Superior temporal gyrus (tissue), 1 donor: ENCODE data around the gene FSD1L.

ENCODE experiments used
- DNase-seq: peaks from one replicate; pipeline ENCODE4 v3.0.0-alpha.2; 2016; ENCODE audit errors: extremely low spot score

The FSD1L gene

DNA sequence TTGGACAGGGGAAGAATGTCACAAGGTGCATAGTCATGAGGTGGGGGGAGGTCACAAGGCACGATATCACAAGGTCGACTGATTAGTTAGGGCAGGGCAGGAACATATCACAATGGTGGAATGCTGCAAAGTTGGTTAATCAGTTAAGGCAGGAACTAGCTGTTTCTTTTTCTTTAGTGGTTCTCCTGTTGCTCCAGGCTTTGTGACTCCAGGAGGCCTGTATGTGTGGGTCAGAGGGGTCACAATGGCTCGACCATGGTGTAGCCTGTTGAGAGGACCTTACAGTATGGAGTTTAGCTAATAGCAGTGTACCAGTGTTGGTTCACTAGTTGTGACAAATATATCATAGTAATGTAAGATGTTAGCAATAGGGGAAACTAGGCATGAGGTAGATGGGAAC is 12.4 kb upstream of the FSD1L start:
- no peak for DNase-seq

DNA sequence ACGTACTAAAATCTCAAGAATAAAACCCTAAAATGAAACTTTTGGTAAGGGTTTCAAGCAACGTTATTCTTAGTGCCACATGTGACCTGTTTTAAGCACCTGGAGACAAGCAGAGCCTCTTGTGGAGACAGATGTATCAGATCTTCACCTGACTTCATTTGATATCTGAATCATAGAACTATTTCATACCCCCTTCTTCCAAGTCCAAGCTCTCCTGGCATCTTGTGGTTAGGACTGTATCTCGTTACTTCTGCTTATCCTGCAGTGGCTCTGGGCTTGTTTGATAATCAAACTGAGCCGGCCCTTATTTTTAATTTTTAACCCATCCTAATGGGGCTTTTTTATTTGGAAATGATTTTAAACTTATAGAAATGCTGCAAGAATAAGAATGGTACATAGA is 11.1 kb upstream of the FSD1L start:
- no peak for DNase-seq

DNA sequence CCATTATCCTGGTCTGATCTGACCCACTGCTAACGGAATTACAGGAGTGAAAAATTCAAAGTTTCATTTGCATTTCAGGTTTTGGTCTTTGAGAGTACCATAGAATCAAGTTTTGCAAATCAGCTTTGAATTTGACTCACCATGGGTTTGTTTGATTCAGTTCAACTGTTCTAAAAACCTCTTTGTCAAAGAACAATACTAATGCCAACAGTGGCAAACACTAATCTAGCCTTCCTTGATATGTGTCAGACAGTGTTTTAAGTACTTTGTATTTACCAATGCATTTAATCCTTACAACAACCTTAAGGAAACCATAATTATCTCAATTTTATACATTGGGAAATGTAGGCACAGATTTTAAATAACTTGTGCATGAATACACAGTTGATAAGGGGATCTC is 10.1 kb upstream of the FSD1L start:
- no peak for DNase-seq

DNA sequence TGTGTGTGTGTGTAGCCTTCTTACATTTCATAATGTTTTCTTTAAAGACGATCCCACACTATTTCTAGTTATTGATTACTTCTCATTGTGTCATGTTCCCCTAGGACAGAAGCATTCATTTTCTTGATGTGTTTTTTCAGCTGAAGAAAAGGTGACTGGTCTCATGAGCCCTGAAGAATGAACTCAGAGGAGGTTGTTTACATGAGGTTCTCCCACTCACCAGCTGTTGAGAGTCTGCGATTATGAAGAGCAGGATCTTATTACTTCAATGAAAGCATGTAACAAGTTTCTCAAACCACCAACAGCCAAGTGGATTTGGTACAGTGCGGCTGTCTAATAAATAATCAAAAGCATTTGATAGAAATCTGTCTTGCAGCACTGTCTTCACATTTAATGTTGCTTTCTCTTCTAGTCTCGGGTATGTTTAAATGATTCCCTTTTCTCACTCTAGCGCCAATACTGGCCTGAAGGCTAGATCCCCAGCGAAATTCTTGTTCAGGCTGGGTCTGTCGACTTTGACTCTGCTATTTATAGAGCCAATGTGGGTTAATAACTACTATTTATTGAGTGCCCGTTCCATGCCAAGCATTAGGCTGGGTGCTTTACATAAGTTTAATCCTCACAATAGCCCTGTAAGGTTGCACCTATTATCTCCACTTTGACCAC is 9.6 kb upstream of the FSD1L start:
- no peak for DNase-seq

DNA sequence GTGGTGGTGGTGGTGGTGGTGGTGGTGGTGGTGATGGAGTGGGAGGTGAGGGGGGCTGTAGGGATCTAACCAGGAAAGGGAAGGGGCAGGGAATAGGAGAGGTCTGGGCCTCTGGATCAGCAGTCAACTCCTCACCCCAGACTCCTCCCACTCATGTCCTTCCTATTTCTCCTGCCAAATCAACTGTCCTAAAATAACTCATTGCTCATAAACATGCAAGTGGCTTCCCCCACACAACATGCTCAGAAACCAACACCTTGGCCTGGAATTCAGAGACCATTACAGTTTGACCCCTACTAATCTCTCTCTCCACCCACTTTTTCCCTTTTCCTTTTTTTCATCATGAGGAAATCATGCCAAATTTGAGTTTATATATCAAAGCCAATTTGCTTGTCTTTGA is 8.4 kb upstream of the FSD1L start:
- DNase-seq: no peak

DNA sequence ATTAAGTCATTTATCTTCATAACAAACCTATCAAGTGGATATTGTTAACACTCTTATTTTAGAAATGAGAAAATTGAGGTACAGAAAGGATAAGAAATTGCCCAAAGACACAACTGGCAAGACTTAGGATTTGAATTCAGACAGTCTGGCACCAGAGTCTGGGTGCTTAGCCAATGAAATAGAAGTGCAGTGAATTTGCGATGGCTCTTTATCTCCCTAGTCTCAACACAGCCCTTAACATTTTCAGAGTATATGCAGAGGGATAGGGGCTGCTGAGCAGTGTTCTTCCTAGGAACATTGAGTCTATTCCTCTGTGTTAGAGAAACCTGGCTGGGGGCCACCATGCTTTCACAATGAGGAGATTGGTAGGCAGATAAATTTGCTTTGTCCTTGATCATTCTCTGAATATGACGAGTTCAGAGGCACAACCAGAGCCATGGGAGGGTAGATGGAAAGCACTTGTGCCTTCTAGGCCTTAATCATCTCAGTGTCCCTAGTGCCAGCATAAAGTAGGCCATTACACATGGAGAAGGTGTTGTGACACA is 6.1 kb upstream of the FSD1L start:
- DNase-seq: no peak

DNA sequence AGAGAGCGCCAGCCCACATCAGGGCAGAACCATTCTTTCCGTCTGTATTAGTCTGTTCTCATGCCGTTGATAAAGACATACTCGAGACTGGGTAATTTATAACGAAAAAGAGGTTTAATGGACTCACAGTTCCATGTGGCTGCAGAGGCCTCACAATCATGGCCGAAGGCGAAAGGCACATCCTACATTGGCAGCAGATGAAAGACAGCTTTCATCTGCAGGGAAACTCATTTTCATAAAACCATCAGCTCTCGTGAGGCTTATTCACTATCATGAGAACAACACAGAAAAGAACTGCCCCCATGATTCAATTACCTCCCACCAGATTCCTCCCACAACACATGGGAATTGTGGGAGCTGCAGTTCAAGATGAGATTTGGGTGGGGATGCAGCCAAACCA is 4.7 kb upstream of the FSD1L start:
- peak; percentile 51 for DNase-seq

DNA sequence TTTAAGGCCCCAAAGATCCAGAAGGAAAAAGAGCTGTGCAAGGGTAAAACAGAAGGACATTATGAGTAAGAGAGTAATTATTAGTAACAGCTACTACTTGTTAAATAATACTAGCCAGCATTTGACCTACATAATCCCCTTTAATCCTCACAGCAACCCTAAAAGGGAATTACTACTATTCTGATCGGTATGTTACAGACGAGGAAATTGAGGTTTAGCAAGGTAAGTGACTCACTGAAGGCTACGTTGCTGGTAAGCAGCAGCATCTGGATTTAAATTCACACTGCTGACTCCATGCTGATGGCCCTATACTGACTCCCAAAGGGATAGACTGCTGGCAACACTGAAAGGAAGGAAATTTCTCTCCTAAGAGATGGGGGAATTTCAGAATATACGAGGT is 3.7 kb upstream of the FSD1L start:
- DNase-seq: no peak

DNA sequence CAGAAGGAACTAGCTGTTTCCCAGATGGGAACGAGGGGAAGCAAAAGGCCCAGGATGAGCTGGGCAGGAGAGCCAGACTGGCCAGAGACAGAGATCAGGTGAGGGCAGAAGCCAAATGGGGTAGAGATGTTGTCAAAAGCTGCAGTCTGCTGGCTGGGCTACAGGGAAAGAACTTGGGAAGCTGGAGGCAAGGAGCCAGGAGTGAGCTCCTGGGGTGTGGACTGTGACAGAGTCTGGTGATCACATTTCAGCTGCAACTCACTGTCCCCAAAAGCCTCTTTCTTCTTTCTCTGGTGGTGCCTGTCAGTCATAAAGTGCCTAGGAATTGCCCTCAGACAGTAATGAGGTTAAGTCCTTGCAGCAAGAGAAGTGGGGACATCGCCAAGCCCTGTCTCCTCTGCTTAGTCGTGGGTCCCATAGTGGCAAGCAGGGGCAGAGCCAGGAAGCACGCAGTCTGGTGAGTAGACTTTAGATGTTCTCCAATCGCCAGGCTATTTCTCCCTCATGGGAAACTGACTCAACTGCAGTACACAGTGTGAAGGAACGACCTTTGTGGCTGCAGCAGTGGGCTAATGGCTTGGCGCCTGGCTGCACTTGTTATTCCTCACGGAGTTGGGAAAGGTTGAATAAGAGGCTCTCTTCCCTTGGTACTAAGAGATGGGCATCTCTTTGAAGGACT is 2.5 kb upstream of the FSD1L start:
- DNase-seq: peak; percentile 26

DNA sequence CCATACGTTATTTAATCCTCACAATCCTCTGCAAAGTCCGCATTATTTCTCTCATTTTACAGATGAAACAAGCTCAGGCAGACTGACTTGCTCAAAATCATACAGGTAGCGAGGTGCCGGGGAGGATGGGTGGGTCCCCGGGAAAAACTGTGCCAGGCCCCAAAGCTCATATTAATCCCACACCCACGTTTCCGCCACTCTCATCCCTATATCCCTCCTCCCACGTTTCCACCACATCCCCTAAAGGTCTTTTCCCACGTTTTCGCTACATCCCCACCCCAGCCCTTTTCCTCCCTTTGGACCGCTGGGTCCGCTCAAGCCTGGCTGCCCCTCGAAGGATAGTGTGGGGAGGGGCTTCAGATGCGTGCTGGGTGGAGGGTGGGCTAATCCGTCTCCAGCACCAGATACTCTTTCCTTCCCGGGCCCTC is 434 bp upstream of the FSD1L start:
- peak; percentile 27 for DNase-seq

DNA sequence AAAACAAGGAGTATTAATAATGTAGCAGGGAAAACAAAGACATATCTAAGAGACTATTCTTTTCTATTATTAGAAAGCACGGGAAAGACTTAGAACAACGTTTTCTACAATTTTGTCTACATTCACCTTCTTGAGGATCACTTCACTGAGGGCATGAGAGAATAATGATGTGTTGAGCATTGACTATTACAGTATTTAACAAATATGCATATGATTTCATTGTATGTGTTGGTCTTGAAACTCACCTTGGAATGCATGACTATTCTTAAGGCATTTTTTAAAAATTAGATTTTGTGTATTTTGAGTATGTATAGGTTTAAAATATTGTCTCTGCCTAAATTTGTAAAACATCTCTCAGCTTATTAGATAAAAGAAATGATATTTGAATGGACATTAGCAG is 1.2 kb downstream of the FSD1L start:
- no peak for DNase-seq

DNA sequence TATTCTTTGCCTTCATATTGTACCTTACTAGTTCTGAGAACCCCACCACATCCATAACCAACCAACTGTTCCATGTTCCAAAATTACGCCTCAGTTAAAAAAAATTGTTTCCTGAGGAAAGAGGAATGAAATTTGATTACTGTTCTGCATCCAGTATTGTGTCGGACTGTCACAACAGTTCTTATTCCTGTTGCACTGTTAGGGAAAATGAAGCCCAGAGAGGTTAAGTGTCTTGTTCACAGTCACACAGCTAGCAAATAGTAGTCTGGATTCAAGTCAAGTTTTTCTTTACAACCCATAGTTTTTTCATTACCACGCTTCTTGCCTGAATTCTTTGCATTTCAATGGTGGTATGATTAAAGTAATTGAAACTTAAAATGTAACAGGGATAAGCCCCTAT is 4.4 kb downstream of the FSD1L start:
- no peak for DNase-seq

DNA sequence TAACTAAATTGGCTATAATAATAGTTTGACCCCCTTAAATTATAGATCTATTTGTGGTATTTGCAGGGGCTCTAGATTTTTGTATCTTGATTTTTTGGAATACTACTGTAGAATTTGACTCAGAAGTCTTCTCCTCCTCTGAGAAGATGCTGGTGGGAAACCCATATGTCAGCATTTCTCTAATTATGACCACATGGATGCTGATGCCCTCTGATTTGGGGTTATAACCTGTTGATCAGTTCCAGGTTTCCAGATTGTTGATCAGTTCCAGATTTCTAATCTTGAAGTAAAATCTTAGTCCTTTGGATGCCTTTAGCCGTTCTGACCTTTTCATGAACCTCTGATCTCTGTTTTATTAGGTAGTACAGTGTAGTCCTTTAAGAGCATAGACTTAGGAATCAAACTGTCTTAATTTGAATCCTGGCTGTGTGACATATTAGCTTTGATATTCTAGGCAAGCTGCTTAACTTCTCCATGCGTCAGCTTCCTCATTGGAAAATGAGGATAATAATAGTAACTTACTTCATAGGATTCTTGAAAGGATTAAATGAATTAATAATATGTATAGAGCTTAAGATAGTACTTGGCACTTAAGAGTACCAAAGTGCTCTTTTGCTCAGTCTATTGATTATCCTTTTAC is 8.1 kb downstream of the FSD1L start:
- DNase-seq: no peak

DNA sequence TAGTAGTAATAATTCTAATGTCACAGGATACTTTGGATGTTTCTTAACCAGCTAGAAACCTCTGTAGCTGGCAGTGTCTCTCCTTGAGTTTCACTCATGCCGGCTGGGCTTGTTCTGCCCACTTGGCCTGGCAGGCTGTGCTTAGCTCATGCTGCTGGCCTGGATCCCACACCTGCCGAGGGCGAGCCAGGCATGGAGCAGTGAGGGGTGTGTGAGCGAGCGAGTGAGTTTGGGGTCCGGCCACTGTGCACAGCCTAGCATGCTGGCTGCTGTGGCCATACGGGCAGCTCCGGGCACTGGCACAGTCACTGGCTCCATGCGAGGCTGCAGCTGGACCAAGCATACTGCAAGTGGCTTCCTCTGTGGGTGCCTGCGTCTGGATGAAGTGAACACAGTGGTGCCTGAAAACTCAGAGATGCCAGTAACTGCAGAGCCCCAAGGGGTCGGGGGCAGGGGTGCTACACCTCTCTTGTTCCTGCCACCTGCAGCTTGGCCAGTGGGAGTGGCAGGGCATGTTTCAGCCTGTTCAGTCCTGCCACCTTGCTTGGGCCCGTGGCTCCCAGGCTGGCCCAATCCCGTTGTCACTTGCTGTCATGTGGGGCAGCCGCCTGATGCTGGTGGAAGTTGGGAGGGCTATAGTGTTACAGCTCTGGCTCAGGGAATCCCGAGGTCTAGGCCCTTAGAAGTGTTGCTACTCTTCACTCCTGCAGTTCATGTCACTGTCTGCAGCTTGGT is 9.9 kb downstream of the FSD1L start:
- no peak for DNase-seq

DNA sequence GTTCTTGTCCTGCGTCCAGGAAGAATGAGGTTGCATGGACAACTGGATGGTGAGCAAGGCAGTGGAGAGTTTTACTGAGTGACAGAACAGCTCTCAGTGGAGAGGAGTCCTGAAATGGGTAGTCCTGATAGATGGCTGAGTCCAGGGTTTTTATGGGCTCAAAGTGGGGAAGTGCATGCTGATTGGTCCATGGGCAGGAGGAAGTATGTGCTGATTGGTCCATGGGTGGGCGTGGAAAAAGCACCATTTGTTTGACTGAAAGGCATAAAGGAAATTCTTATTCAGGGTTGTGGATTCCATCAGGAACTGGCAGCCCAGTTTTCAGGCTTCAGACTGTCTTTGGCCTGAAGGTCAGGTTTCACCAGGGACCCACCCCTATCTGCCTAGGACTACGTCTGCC is 10.6 kb downstream of the FSD1L start:
- DNase-seq: no peak

DNA sequence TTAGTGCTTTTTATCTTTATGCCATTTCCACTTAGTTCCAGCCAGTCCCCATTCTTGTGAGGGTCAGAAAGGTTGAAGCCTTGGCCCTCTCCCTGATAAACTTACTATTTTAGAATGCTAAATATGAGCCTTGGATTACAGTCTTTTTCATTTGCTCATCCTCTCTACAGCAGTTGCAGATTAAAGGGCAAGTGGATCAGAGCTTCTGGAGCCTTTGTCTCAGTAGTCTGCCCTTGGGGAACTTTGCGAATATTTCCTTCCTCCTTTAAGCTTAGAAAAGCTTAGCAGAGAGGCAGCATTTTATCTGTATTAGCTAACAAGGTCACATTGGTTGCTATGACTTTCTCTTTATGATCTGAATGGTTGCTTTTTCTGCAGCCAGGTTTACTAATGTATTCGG is 11.5 kb downstream of the FSD1L start:
- no peak for DNase-seq

DNA sequence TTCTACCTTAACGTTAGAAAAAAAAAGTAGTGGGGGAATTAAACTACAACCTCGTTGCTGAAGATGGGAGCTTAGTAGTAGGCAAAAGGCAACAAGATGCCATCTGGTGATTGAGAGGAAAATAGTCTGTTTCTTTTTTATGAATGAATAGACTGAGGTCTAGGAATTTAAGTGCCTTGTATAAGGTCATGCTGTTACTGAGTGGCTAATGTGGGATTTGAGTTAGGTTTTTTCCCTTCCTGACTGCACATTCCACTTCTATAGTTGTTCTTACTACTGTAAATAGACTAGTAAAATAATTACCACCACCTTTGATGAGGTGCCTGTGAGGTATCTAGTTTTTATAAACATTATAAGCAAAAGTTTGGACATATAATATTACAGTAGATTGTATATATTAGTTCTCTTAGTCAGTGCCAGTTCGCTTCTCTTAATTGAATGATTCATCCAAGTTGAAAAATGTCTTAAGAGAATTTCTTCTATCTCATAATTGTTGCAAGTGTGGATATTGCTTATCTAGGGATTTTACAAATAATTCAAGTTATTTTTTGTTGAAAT is 19.1 kb downstream of the FSD1L start:
- DNase-seq: no peak

DNA sequence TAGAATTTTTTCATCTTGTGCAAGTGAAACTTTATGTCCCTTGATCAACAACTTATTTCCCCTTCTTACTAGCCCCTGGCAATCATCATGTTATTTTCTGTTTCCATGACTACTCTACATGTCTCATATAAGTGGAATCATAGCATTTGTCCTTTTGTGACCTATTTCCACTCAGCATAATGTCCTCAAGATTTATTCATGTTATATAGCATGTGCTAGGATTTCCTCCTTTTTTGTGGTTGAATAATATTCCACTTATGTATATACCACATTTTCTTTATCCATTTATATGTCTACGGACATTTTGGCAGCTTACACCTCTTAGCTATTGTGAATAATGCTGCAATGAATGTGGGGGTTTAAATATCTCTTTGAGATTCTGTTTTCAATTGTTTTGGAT is 21.0 kb downstream of the FSD1L start:
- DNase-seq: no peak

DNA sequence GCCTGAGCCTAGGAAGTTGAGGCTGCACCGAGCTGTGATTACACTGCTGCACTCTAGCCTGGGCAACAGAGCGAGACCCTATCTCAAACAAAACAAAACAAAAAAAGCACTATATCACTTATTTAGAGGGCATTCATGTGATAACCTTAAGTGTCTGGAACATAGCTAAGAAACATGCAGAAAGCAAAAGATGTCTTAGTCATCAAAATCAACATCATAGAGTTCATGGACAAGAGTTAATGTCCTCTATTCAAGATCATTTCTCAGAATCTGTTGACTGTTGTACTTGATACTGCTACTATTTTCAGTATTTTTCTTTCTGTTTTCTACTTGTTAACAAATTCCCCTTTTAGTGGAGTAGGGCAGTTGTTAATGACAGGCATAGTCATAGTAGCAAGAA is 25.4 kb downstream of the FSD1L start:
- DNase-seq: no peak

DNA sequence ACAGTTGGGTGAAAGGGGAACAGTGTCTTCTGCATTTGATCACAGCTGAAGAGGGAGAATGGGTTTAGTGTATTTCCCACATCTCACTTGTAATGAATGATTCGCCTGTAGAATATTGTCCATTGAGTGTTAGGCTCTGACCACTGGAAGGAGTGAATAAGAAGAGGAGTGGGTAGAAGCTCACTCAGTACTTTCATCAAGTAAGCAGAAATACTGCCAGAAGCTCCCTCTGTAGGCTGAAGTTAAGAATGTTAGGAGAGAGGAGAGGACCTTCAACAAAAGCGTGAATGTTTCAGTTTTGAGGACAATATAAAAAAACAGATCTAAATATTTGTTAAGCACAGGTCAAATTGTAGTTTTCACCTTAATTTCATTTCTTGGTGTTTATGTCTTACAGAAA is 27.5 kb downstream of the FSD1L start:
- peak; percentile 72 for DNase-seq

DNA sequence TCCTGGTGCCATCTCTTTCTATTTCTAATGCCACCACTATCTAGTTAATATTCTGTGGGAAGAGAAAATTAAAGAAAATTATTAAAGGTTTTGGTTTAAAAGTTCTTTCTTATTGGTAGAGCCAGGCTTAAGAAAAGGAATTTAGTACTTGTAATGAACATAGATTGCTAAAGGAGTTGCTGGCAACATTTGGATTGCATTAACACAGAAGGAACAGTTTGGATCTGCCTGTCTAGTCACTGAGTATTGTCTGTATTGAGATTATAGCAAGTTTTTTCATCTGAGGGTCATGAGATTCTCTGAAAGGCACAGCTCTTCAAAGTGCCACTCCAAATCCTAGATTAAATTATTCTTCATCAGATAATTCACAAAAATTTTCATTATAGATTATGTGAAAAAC is 32.0 kb downstream of the FSD1L start:
- DNase-seq: no peak

DNA sequence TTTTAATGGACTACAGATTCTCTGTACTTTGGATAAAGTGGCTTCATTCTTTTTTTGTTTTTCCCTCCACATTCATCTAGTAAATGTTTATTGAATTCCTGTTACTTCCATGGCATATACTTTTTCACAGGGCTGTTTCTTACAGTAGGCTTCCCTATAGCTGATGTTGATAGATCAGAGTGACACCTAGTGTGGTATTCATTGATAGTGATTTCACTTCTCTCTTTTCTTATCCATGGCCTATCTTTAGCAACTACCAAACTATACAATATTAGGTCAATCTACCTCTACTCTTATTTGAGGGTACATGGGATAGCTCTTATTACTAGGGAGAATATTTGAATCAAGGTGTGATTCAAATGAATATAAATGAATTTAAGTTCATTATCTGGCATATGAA is 35.8 kb downstream of the FSD1L start:
- DNase-seq: no peak
